Measurements from ENCODE around the gene FRY.

The FRY gene

DNA sequence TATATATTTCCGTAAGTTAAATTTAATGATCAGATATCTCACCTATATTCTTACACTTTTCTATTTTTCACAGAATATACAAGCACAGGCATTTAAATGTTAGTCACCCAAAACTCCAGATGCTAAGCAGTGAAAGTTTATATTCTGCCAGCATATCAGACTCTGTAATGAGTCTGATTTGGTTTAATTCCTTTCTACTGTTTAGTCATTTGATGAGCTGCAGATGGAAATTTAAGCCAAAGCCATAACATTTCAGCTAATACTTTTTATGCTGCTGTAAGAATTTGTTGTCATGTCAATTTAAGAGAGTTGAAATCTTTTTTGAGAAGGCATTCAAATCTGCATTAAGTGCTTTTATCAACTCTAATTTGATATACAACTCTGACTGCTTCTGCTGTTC, 8.0 kb downstream of the FRY start:
- DNase-seq (ENCODE audit: low read depth) = no peak
- H3K4me3 ChIP-seq (ENCODE audit: low read length) = no peak overlapping the region
- TF ChIP-seq, protein P1, sequence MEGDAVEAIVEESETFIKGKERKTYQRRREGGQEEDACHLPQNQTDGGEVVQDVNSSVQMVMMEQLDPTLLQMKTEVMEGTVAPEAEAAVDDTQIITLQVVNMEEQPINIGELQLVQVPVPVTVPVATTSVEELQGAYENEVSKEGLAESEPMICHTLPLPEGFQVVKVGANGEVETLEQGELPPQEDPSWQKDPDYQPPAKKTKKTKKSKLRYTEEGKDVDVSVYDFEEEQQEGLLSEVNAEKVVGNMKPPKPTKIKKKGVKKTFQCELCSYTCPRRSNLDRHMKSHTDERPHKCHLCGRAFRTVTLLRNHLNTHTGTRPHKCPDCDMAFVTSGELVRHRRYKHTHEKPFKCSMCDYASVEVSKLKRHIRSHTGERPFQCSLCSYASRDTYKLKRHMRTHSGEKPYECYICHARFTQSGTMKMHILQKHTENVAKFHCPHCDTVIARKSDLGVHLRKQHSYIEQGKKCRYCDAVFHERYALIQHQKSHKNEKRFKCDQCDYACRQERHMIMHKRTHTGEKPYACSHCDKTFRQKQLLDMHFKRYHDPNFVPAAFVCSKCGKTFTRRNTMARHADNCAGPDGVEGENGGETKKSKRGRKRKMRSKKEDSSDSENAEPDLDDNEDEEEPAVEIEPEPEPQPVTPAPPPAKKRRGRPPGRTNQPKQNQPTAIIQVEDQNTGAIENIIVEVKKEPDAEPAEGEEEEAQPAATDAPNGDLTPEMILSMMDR (IDR thresholded peaks at IDR 0.05; ENCODE audit: insufficient read depth, low read depth, low read length, missing control alignments) = no peak

DNA sequence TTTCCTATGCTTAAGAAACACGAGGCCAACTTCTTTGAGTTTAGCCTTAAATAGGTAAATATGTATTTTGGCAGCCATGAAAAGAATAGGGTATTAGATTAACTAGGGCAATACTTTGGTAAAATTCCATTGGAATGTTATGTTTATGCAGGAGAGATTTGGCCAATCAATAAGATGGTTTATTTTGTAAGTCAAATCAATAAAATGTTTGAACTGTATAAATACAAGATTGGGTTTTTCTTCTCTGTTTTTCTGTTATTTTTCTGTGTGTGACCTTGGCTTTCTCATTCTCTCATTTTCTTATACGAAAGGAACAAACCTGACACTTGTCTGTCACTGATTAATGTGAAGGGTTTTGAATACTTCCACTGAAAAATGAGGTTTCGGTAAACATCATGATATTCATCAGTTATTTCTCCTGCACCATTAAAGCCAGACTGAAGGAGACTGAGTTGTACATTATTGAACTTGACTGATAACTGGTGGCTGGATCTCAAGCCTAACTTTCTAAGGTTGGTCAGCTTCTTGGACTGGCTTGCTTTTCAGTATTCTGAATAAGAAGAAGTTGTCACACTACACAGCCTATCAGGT, 8.6 kb downstream of the FRY start:
- DNase-seq (ENCODE audit: low read depth) = no peak
- no peak overlapping the region for H3K4me3 ChIP-seq (ENCODE audit: low read length)
- TF ChIP-seq, protein P1 (IDR thresholded peaks at IDR 0.05; ENCODE audit: insufficient read depth, low read depth, low read length, missing control alignments) = no peak

DNA sequence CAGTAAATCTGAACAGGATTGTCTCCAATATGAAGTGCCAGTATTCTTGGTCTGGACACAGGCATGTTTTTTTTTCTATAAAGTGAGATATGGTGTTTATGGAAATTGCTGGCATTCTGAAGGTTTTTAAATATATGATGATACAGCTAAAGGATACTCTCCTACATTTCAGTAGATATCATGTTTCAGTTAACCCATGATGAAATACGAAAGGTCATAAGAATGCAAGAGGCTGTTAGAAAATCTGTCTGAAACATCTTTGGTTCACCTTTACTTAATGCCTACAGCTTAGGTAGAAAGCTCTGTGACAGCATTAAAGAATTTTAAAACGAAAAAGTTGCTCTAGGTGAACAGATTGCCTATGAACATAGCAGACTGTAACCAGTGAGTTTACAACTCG, 9.1 kb downstream of the FRY start:
- DNase-seq (ENCODE audit: low read depth) = no peak
- TF ChIP-seq, protein P1 (IDR thresholded peaks at IDR 0.05; ENCODE audit: insufficient read depth, low read depth, low read length, missing control alignments) = no peak
- H3K4me3 ChIP-seq (ENCODE audit: low read length) = no peak overlapping the region

DNA sequence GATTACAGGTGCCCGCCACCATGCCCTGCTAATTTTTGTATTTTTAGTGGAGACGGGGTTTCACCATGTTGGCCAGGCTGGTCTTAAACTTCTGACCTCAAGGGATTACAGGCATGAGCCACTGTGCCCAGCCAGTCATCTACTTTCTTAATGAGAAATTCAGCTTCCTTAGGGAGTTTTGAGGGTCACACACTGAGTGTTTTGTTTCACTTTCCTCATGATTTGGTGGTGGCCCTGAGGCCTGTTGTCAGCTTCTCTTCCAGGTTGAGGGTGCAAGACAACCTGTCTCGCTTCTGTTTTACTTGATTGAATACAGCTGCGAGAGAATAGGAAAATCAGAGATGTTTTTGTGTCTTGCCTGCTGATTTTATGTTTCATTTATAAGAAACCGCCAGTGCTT, 9.9 kb downstream of the FRY start:
- DNase-seq (ENCODE audit: low read depth) = no peak
- TF ChIP-seq, protein P1 (IDR thresholded peaks at IDR 0.05; ENCODE audit: insufficient read depth, low read depth, low read length, missing control alignments) = no peak
- H3K4me3 ChIP-seq (ENCODE audit: low read length) = no peak overlapping the region

DNA sequence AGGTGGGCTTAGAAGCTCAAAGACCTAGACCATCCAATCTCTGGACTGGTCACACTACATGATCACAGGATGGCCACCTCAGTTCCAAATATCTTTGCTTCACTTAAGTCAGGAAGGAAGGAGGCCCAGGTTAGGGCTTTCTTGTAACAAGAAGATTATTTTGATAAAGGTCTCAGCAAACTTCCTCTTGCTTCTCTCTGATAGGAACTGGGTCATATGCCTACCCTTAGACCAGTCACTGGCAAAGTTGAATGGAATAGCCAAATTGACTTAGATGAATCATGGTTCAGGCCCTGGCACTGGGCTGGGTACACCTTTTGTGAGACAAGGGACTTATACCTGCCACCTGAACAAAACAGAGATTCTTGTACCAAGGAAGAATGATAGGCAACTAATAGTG, 11.0 kb downstream of the FRY start:
- TF ChIP-seq, protein P1 (IDR thresholded peaks at IDR 0.05; ENCODE audit: insufficient read depth, low read depth, low read length, missing control alignments) = no peak
- DNase-seq (ENCODE audit: low read depth) = no peak
- no peak overlapping the region for H3K4me3 ChIP-seq (ENCODE audit: low read length)

DNA sequence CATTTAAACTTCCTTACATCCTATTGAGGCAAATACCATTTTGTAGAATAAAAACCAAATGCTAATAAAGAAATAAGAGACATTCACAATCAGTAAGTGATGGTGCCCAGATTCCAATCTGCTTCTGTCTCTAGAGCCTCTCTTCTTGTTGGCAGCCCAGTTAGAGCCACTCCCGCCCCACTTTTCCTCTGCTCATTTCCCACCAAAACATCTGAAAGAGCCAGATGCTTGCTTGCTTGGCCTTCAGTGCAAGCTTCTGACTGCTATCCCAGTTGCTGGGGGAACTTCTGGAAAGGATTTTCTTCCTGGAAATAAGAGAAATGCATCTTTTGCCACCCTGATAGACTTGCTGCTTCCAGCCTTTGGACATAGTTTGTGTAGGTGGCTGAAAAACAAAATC, 12.9 kb downstream of the FRY start:
- no peak overlapping the region for H3K4me3 ChIP-seq (ENCODE audit: low read length)
- no peak for DNase-seq (ENCODE audit: low read depth)
- TF ChIP-seq, protein P1 (IDR thresholded peaks at IDR 0.05; ENCODE audit: insufficient read depth, low read depth, low read length, missing control alignments) = no peak

DNA sequence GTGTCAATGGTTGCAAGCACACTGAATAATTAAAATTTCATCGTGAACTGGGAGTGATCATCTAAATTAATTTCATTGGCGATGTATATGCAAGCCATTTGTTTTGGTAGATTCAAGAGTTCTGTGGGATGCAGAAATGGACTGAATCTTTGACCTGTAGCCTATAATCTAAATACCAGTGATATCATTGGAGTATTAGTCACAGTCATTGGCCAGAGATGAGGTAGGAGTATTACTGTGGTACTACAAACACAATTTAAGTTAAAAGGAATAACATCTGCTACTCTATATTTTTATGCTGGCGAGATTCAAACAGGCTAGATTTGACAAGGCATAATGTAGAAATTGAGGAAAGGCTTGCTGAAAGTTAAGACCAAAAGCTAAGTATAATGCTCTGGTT, 14.0 kb downstream of the FRY start:
- DNase-seq (ENCODE audit: low read depth) = no peak
- TF ChIP-seq, protein P1 (IDR thresholded peaks at IDR 0.05; ENCODE audit: insufficient read depth, low read depth, low read length, missing control alignments) = no peak
- no peak overlapping the region for H3K4me3 ChIP-seq (ENCODE audit: low read length)

Measured in epithelial cell of esophagus (primary cell).